ENCODE data around the gene SYT12. TPM values are rescaled to one million over a fixed set of nuclear protein-coding genes. Genes with fewer than 3 reads are reported as not detected.

SYT12 gene
- total RNA-seq, 1 experiment from 2014 or later: 1.9 TPM

GRCh38 chr11:67052891-67053290, 30.0 kb downstream of the SYT12 start:
- Histone ChIP-seq H4K8ac (replicated peaks; ENCODE audit: insufficient read length, low read depth, low read length) (no peak overlapping the region), H3K79me2 (ENCODE audit: insufficient read depth, low read length) (no peaks in the 10 kb centered on the region), H3K79me1 (ENCODE audit: insufficient read depth, low read depth, low read length, poor library complexity, severe bottlenecking) (no peaks in the 10 kb centered on the region), H4K5ac (ENCODE audit: insufficient read length, low read depth, low read length) (no peak overlapping the region), H3T11ph (ENCODE audit: low read length) (no peak overlapping the region), H3K4me2 (ENCODE audit: insufficient read depth, insufficient read length, low read length) (no peak overlapping the region), H3K56ac (ENCODE audit: insufficient read length, low read depth, low read length) (no peak overlapping the region), H2AK5ac (ENCODE audit: insufficient read length, low read length) (no peak overlapping the region), H3K27ac (ENCODE audit: insufficient read length, low read depth, low read length) (no peak overlapping the region), H3K9ac (ENCODE audit: extremely low read depth, insufficient read length, low read length) (no peak overlapping the region), H3K9me3 (ENCODE audit: control insufficient read depth, low read depth, low read length) (no peaks in the 10 kb centered on the region), H3K27me3 (ENCODE audit: insufficient read depth, low read length) (no peaks in the 10 kb centered on the region), H2AFZ (ENCODE audit: low read length) (no peak overlapping the region), H2BK20ac (ENCODE audit: low read depth, low read length, poor library complexity, severe bottlenecking) (no peak overlapping the region), H2BK5ac (ENCODE audit: insufficient read length, low read length) (no peak overlapping the region), H4K20me1 (ENCODE audit: control insufficient read depth, insufficient read depth, insufficient read length) (peaks cover 3% of the 10 kb centered on the region), H2BK12ac (ENCODE audit: insufficient read length, low read depth, low read length) (no peak overlapping the region), H3K23me2 (ENCODE audit: insufficient read length, low read depth, low read length, poor library complexity, severe bottlenecking) (peaks cover 4% of the 10 kb centered on the region), H2BK120ac (ENCODE audit: low read depth, low read length, poor library complexity, severe bottlenecking) (no peak overlapping the region), H3K18ac (ENCODE audit: insufficient read length, low read depth, low read length) (no peak overlapping the region), H4K91ac (ENCODE audit: insufficient read length, low read depth, low read length) (no peak overlapping the region), H3K4me1 (ENCODE audit: insufficient read depth, low read length) (no peaks in the 10 kb centered on the region; the same call in 1 of the 2 replicates), H2BK15ac (ENCODE audit: low read depth, low read length) (no peak overlapping the region), H3K4ac (ENCODE audit: low read depth, low read length) (no peak overlapping the region), H3K14ac (ENCODE audit: insufficient read depth, low read length) (no peak overlapping the region), H3K23ac (ENCODE audit: insufficient read length, low read depth, low read length) (no peak overlapping the region)
- Mint-ChIP-seq H3K9me3 (no peaks in the 10 kb centered on the region), H3K27me3 (ENCODE audit: low read depth) (no peaks in the 10 kb centered on the region; the same call in none of the 2 replicates), H3K27ac (no peak overlapping the region), H3K4me1 (peaks cover 20 to 43% of the 10 kb centered on the region in 2 experiments), H3K36me3 (ENCODE audit: insufficient read depth in 1 of 3, low read depth in 3 of 3) (no peaks in the 10 kb centered on the region), H3K4me3 (no peak overlapping the region)
- no peak for DNase-seq
- WGBS (ENCODE audit: extremely low coverage, insufficient read length, low lambda C conversion rate): no CpG with 5 or more reads among the region's 5 CpGs
- TF ChIP-seq, protein P1, sequence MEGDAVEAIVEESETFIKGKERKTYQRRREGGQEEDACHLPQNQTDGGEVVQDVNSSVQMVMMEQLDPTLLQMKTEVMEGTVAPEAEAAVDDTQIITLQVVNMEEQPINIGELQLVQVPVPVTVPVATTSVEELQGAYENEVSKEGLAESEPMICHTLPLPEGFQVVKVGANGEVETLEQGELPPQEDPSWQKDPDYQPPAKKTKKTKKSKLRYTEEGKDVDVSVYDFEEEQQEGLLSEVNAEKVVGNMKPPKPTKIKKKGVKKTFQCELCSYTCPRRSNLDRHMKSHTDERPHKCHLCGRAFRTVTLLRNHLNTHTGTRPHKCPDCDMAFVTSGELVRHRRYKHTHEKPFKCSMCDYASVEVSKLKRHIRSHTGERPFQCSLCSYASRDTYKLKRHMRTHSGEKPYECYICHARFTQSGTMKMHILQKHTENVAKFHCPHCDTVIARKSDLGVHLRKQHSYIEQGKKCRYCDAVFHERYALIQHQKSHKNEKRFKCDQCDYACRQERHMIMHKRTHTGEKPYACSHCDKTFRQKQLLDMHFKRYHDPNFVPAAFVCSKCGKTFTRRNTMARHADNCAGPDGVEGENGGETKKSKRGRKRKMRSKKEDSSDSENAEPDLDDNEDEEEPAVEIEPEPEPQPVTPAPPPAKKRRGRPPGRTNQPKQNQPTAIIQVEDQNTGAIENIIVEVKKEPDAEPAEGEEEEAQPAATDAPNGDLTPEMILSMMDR (conservative IDR thresholded peaks at IDR 0.05): no peak
